GM12864 (cell line): Measurements from ENCODE around the gene ZNF646.

Experiments used
- DNase-seq: peaks from one replicate; pipeline ENCODE4 v3.0.0-alpha.2; 2011; ENCODE audit warnings: low read depth
- H3K4me3 ChIP-seq: 2 replicates; pipeline ENCODE4 v1.5.1; 2011; ENCODE audit warnings: mild to moderate bottlenecking, low read depth, low read length, control low read depth
- CTCF ChIP-seq: IDR thresholded peaks from 2 replicates; pipeline ENCODE4 v1.5.1; 2011; ENCODE audit warnings: low read depth, mild to moderate bottlenecking, moderate library complexity, low read length, control low read depth, inconsistent platforms; ENCODE audit errors: missing control alignments

ZNF646 gene

DNA sequence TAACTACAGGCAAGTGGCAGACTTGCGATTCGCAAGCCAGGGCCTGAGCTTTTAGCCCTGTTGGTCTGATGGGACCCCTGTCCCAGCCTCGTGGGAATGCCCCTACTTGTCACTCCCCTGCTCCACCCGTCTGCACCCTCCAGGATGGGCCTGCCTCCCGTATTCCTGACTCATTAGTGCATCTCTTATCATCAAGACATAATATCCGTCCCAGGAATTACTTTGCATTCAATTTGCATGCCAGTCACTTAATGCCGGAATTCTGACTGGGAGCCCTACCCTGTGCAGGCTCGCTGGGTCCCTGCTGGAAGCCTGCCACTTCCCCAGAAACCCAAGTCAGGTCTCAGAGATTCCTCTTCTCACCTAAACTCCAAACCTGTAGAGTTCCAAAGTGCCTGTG lies 11.2 kb downstream of the ZNF646 start:
- no peak for TF ChIP-seq CTCF
- no peak for DNase-seq
- H3K4me3 ChIP-seq, result no peak overlapping the region

- no peak for DNase-seq
- no peak overlapping the region for H3K4me3 ChIP-seq
- TF ChIP-seq CTCF, result no peak
Measured at GRCh38 chr16:31085873-31086628, 11.8 kb downstream of the ZNF646 start.

DNA sequence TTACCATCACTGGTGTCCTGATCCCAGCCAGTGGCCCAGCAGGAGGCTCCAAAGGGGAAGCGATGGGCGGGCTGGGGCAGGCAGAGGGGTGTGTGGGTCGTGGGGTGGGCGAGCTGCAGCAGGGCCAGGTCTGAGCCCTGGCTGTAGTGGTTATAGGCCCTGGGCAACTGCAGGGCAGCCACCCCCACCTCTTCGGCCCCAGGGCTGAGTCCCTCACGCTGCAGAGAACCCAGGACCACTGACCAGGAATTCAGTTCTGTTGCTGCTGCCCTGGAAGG lies 12.3 kb downstream of the ZNF646 start:
- DNase-seq, result no peak
- TF ChIP-seq CTCF, result no peak
- no peak overlapping the region for H3K4me3 ChIP-seq

- no peak for TF ChIP-seq CTCF
- H3K4me3 ChIP-seq, result no peak overlapping the region
- DNase-seq, result no peak
Measured at GRCh38 chr16:31087481-31087880, 13.3 kb downstream of the ZNF646 start.

- DNase-seq, result no peak
- no peak overlapping the region for H3K4me3 ChIP-seq
- no peak for TF ChIP-seq CTCF
Measured at GRCh38 chr16:31087971-31088370, 13.7 kb downstream of the ZNF646 start.

DNA sequence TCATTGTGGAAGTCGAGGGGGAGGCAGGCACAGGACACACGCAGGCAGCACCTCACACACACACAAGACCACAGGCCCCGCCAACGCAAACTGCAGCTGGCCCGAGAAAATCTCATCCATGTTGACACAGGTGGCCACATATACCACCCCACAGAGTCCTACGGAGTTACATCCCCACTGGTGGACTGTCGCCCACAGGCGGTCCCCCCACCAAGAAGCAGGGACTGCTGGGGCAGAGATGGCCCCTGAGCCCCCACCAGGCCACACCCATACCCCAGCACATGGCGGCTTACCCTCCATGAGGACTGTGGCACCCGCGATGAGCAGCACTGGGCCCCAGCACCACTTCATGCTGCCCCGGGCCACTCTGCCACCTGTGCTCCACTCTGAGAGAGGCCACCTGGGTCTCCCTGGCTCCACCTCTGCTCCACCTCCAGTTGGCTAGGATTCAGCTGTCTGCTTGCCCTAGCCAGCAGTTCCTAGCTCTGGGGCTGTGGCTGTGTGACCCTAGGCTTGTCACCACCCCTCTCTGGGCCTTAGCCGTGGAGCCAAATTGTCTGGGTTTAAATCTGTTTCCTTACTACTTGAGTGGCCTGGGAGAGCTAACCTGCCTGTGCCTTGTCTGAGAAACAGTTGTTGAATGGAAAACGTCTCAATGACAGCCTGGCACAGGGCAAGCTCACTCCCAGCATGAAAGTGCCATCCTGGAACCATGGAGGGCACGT lies 14.4 kb downstream of the ZNF646 start, which contains the start of gene PRSS53:
PRSS53 (minus strand) TSS at position 485 of the 725 bp plus-strand sequence; CDS start at position 351, 134 bp downstream.
- no peak for DNase-seq
- no peak within 1 kb of the TSS for H3K4me3 ChIP-seq
- no peak for TF ChIP-seq CTCF

DNA sequence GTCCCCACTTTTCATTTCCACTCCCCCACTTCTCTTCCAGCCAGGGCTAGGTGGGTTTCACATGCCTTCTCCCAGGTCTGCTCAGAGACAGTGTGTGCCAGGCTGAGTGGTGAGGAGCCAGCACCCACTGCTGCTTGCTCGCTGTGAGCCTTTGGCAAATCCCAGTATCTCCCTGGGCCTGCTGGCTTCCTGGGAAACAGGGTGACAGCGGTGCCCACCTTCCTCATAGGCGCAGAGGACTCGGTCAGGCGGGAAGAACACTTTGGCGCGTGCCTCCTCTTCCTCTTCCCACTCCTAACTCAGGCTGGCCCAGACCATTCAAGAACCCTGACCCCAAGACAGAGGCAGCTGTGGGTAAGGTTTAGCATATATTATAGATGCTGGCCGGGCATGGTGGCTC lies 15.0 kb downstream of the ZNF646 start:
- DNase-seq, result no peak
- TF ChIP-seq CTCF, result no peak
- no peak overlapping the region for H3K4me3 ChIP-seq
